ENCODE results near the gene ATF7IP2. TPM values are rescaled to one million over a fixed set of nuclear protein-coding genes. Genes with fewer than 3 reads are reported as not detected.
A peak's percentile ranks its signal among the peaks of the same experiment; 100 is the strongest.

ATF7IP2 gene
- total and polyA plus RNA-seq, 9 of the 15 experiments (the other 6 are each of a cell fraction or from before 2014, with no cell fraction given): 131 to 515 (median 196) TPM

GRCh38 chr16:10385725-10386516 is at the start of gene ATF7IP2 (continued):
- TF ChIP-seq SNAPC5 (CRISPR knock-in tag; IDR thresholded peaks at IDR 0.05) (no peak), ZKSCAN3 (CRISPR knock-in tag; IDR thresholded peaks at IDR 0.05) (no peak), PBX2 (CRISPR knock-in tag; IDR thresholded peaks at IDR 0.05; ENCODE audit: low read depth) (no peak), PBX2 (tag; conservative IDR thresholded peaks at IDR 0.05; ENCODE audit: low read depth) (no peak), ARID2 (IDR thresholded peaks at IDR 0.05) (no peak), KDM4B (IDR thresholded peaks at IDR 0.05; ENCODE audit: borderline replicate concordance in 2 of 2, low read depth in 1 of 2) (peak in 1 of 2 experiments; percentile 79; a peak in 1 of 4 replicates), ZNF740 (CRISPR knock-in tag; IDR thresholded peaks at IDR 0.05) (no peak), ZNF740 (tag; IDR thresholded peaks at IDR 0.05) (no peak), HNRNPL (IDR thresholded peaks at IDR 0.05; ENCODE audit: low read depth, low read length) (no peak), SUPT5H (IDR thresholded peaks at IDR 0.05) (peak; percentile 99), ZNF583 (CRISPR knock-in tag; IDR thresholded peaks at IDR 0.05) (no peak), SRSF9 (IDR thresholded peaks at IDR 0.05; ENCODE audit: borderline replicate concordance, low read depth, low read length) (no peak), ZNF764 (CRISPR knock-in tag; IDR thresholded peaks at IDR 0.05; ENCODE audit: low read depth) (no peak), SRF (CRISPR knock-in tag; IDR thresholded peaks at IDR 0.05) (peak in 1 of 2 experiments; percentile 49; a peak in 1 of 4 replicates), GTF2E2 (tag; IDR thresholded peaks at IDR 0.05) (no peak), STAT5A (IDR thresholded peaks at IDR 0.05; ENCODE audit: borderline replicate concordance, low read length) (no peak), MEIS2 (IDR thresholded peaks at IDR 0.05; ENCODE audit: partially characterized antibody) (no peak), ZNF408 (CRISPR knock-in tag; IDR thresholded peaks at IDR 0.05; ENCODE audit: low read depth) (no peak), ILK (tag; IDR thresholded peaks at IDR 0.05; ENCODE audit: borderline replicate concordance, low read depth) (no peak), ZNF395 (CRISPR knock-in tag; IDR thresholded peaks at IDR 0.05) (peak; percentile 53), DACH1 (IDR thresholded peaks at IDR 0.05; ENCODE audit: partially characterized antibody) (peak; percentile 75), PTRF (tag; IDR thresholded peaks at IDR 0.05) (no peak)
